Thyroid gland (tissue), 4 donors: ENCODE data around the gene C19orf85.

Source experiments
- CTCF ChIP-seq, 6 experiments: fragments of 200-600 bp in 3 of 6; fragments of 450-650 bp in 3 of 6; sonication (generic) in 3 of 6; IDR thresholded peaks; one replicate each; pipeline ENCODE4 v1.5.1; 2016 to 2019; ENCODE audit warnings: antibody characterized with exemption in 6 of 6, mild to moderate bottlenecking in 2 of 6, inconsistent platforms in 1 of 6, moderate library complexity in 1 of 6
- POLR2A ChIP-seq, 2 donors: fragments of 450-650 bp; IDR thresholded peaks; one replicate each; pipeline ENCODE4 v1.6.1; 2017; ENCODE audit warnings: antibody characterized with exemption in 2 of 2, mild to moderate bottlenecking in 2 of 2, moderate library complexity in 1 of 2

DNA sequence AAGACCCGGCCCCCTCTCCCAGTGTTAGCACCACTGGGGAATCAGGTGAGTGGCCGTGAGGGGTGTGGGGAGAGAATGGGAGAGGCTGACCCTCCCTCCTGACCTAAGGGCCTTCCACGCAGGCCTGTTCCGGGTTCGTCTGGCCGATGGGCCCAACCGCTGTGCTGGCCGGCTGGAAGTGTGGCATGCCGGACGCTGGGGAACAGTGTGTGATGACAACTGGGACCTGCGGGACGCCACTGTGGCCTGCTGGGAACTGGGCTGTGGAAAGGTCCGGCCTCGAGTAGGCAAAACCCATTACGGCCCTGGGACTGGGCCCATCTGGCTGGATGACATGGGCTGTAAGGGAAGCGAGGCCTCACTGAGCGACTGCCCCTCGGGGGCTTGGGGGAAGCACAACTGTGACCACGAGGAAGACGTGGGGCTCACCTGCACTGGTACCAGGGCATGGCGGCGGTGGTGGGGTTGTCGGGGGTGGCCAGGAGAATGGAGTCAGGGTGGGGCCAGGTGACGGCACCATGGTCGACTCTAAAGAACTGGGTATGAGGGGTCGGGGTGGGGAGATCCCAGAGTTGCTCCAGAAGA is 35.9 kb upstream of the C19orf85 start:
- TF ChIP-seq CTCF (IDR thresholded peaks at IDR 0.05) (no peak), POLR2A (IDR thresholded peaks at IDR 0.05) (no peak)
